Neuronal stem cell (in vitro differentiated cells): ENCODE data around the gene BMAL1.
"Not testable (repeated sequence)": the region's sequence is repeated elsewhere in the genome, so short reads cannot be mapped to it uniquely, and the experiment has no call there.

ENCODE experiments used
- DNase-seq: peaks from one replicate; pipeline ENCODE4 v3.0.0-alpha.2; 2013; ENCODE audit warnings: low spot score
- H2AFZ ChIP-seq: one replicate; pipeline ENCODE4 v1.6.1; 2013; ENCODE audit warnings: mild to moderate bottlenecking, low read length, inconsistent platforms
- H2AK5ac ChIP-seq: 2 replicates; pipeline ENCODE4 v1.6.1; 2013; ENCODE audit warnings: low read depth, mild to moderate bottlenecking, inconsistent platforms, low read length, moderate library complexity, mixed read lengths
- H2BK120ac ChIP-seq: 2 replicates; pipeline ENCODE4 v1.6.1; 2013; ENCODE audit warnings: low read depth, mild to moderate bottlenecking, inconsistent platforms, low read length, moderate library complexity, mixed read lengths
- H2BK12ac ChIP-seq: one replicate; pipeline ENCODE4 v1.6.1; 2013; ENCODE audit warnings: low read length, inconsistent platforms
- H2BK15ac ChIP-seq: 2 replicates; pipeline ENCODE4 v1.6.1; 2013; ENCODE audit warnings: mild to moderate bottlenecking, low read length, inconsistent platforms, mixed read lengths
- H2BK5ac ChIP-seq: one replicate; pipeline ENCODE4 v1.6.1; 2013; ENCODE audit warnings: inconsistent platforms, mild to moderate bottlenecking, low read length, moderate library complexity
- H3K14ac ChIP-seq: one replicate; pipeline ENCODE4 v1.6.1; 2013; ENCODE audit warnings: low read length, inconsistent platforms
- H3K18ac ChIP-seq: 2 replicates; pipeline ENCODE4 v1.6.1; 2013; ENCODE audit warnings: low read length, inconsistent platforms
- H3K23ac ChIP-seq: 2 replicates; pipeline ENCODE4 v1.6.1; 2013; ENCODE audit warnings: low read depth, mild to moderate bottlenecking, mixed read lengths, low read length, inconsistent platforms; ENCODE audit not compliant: poor library complexity
- H3K27ac ChIP-seq: replicated peaks from 3 replicates; pipeline ENCODE4 v1.5.1; 2013; ENCODE audit warnings: low read length, inconsistent platforms
- H3K27me3 ChIP-seq, 3 experiments: 2 replicates each; pipeline ENCODE4 v1.6.1; 2013; ENCODE audit warnings: low read length in 3 of 3, mild to moderate bottlenecking in 2 of 3, inconsistent platforms in 1 of 3, low read depth in 1 of 3, mixed read lengths in 1 of 3, moderate library complexity in 1 of 3; ENCODE audit not compliant: control insufficient read depth in 3 of 3, insufficient read depth in 3 of 3
- H3K36me3 ChIP-seq, 2 donors: replicated peaks in 1 of 2; 2 replicates each; pipeline ENCODE4 v1.6.1; 2013; ENCODE audit warnings: low read length in 2 of 2; ENCODE audit not compliant: control insufficient read depth in 2 of 2, insufficient read depth in 2 of 2
- H3K4ac ChIP-seq: 2 replicates; pipeline ENCODE4 v1.6.1; 2013; ENCODE audit warnings: inconsistent platforms, mild to moderate bottlenecking, low read length, moderate library complexity
- H3K4me1 ChIP-seq, 2 donors: 1 replicate in 1 of 2; 2 replicates in 1 of 2; pipeline ENCODE4 v1.6.1; 2013; ENCODE audit warnings: low read length in 2 of 2, low read depth in 1 of 2; ENCODE audit not compliant: control insufficient read depth in 2 of 2, insufficient read depth in 1 of 2
- H3K4me2 ChIP-seq: one replicate; pipeline ENCODE4 v1.6.1; 2013; ENCODE audit warnings: mild to moderate bottlenecking, low read length, inconsistent platforms; ENCODE audit not compliant: insufficient read depth, poor library complexity, severe bottlenecking
- H3K4me3 ChIP-seq, 2 donors: 2 replicates each; pipeline ENCODE4 v1.5.1; 2013; ENCODE audit warnings: low read length in 2 of 2, mild to moderate bottlenecking in 2 of 2, inconsistent platforms in 1 of 2, moderate library complexity in 1 of 2
- H3K79me1 ChIP-seq: one replicate; pipeline ENCODE4 v1.6.1; 2013; ENCODE audit warnings: low read depth, mild to moderate bottlenecking, inconsistent platforms, low read length, moderate library complexity
- H3K9ac ChIP-seq: one replicate; pipeline ENCODE4 v1.6.1; 2013; ENCODE audit warnings: mild to moderate bottlenecking, low read depth, low read length, inconsistent platforms; ENCODE audit not compliant: poor library complexity
- H3K9me3 ChIP-seq, 2 donors: replicated peaks in 1 of 2; 2 replicates each; pipeline versions ENCODE3 to v1.6.1; 2013; ENCODE audit warnings: low read length in 2 of 2, mild to moderate bottlenecking in 2 of 2, inconsistent platforms in 1 of 2, low read depth in 1 of 2, mixed read lengths in 1 of 2, moderate library complexity in 1 of 2; ENCODE audit not compliant: control insufficient read depth in 2 of 2, insufficient read depth in 1 of 2
- H4K8ac ChIP-seq: one replicate; pipeline ENCODE4 v1.6.1; 2013; ENCODE audit warnings: low read depth, mild to moderate bottlenecking, inconsistent platforms, low read length, moderate library complexity
- H4K91ac ChIP-seq: one replicate; pipeline ENCODE4 v1.6.1; 2013; ENCODE audit warnings: low read length, low read depth, mild to moderate bottlenecking, inconsistent platforms; ENCODE audit not compliant: poor library complexity
- WGBS, 2 donors: extraction: QIAGEN DNeasy Blood & Tissue Kit; methylation state at CpG; one replicate each; pipeline ENCODE4 v1.1.7; 2013; ENCODE audit warnings: missing lambda C conversion rate in 2 of 2, mixed read lengths in 1 of 2; ENCODE audit not compliant: insufficient read length in 2 of 2, insufficient replicate concordance in 1 of 2; ENCODE audit errors: extremely low coverage in 2 of 2; 5-methylcytosine and 5-hydroxymethylcytosine counted together

Gene BMAL1

GRCh38 chr11:13398335-13398734, 120.7 kb downstream of the BMAL1 start:
- H3K23ac ChIP-seq, H3K14ac ChIP-seq, H3K79me1 ChIP-seq, H2BK5ac ChIP-seq, H4K8ac ChIP-seq, H2BK120ac ChIP-seq, H2BK15ac ChIP-seq, H3K4me3 ChIP-seq, H3K4ac ChIP-seq, H3K4me2 ChIP-seq, H4K91ac ChIP-seq, DNase-seq, H3K18ac ChIP-seq, H2BK12ac ChIP-seq, H3K27me3 ChIP-seq, H2AK5ac ChIP-seq, H3K27ac ChIP-seq, H3K9ac ChIP-seq, H2AFZ ChIP-seq, H3K4me1 ChIP-seq: not testable (repeated sequence)
- Histone ChIP-seq H3K36me3 (peaks cover 0 to 28% of the 10 kb centered on the region in 2 donors), H3K9me3 (peaks cover 0 to 14% of the 10 kb centered on the region in 2 donors)

DNA sequence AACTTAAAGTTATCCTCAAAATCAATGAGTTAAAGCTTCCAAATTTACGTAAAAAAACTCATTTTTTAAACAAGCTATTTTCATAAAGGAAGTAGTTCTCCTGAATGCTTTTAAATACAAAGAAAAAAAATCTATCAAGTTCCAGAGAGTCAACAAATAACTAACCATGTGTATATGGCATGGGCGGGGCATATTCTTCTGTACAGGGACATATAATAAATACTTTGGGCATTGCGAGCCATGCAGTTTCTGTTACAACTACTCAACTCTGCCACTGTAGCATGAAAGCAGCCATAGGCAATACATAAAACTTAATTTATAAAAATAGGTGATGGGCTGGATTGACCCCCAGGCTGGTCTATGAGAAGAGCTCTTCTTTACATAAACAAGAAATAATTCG, 127.6 kb downstream of the BMAL1 start:
- no peak overlapping the region for H4K8ac ChIP-seq
- H3K4me2 ChIP-seq = no peak overlapping the region
- no peaks in the 10 kb centered on the region for H3K79me1 ChIP-seq
- no peak overlapping the region for H2BK120ac ChIP-seq
- no peak overlapping the region for H3K14ac ChIP-seq
- H2BK15ac ChIP-seq = no peak overlapping the region
- no peak overlapping the region for H3K18ac ChIP-seq
- no peaks in the 10 kb centered on the region for H3K27me3 ChIP-seq
- H3K36me3 ChIP-seq = peaks cover 0 to 70% of the 10 kb centered on the region in 2 donors
- WGBS, 2 donors = no CpG with 5 or more reads among the region's 4 CpGs
- H3K4ac ChIP-seq = no peak overlapping the region
- H2BK12ac ChIP-seq = no peak overlapping the region
- no peak overlapping the region for H3K27ac ChIP-seq
- no peak overlapping the region for H2BK5ac ChIP-seq
- peaks cover 0 to 14% of the 10 kb centered on the region in 2 donors for H3K9me3 ChIP-seq
- H3K4me3 ChIP-seq = no peak overlapping the region
- H2AFZ ChIP-seq = no peak overlapping the region
- DNase-seq = no peak
- H3K23ac ChIP-seq = no peak overlapping the region
- no peak overlapping the region for H4K91ac ChIP-seq
- no peak overlapping the region for H2AK5ac ChIP-seq
- H3K4me1 ChIP-seq = no peaks in the 10 kb centered on the region
- no peak overlapping the region for H3K9ac ChIP-seq

DNA sequence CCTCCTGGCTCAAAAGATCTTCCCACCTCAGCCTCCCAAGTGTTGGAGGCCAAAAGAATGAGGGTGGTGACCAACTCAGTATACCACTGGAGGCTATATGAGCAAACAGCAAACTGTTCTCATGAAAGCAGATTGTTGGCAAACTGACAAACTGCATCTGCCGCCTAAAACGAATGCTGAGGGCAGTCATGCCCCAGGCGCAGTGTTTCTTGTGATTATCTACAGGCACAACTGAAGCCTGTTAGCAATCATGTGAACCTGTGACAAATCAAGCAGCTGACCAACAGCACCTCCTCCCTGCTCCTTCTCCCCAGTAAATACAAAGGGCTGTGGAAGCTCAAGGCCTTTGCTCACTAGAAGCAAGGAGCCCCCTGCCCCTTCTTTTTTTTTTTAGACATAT, 137.6 kb downstream of the BMAL1 start:
- Histone ChIP-seq H4K8ac (no peak overlapping the region), H3K14ac (no peak overlapping the region), H3K4me2 (no peak overlapping the region), H2BK12ac (no peak overlapping the region), H3K9ac (no peak overlapping the region), H2BK5ac (no peak overlapping the region), H3K36me3 (peaks cover 5 to 63% of the 10 kb centered on the region in 2 donors), H3K4ac (no peak overlapping the region), H3K23ac (no peak overlapping the region), H3K18ac (no peak overlapping the region), H3K4me1 (no peaks in the 10 kb centered on the region), H2AFZ (no peak overlapping the region), H2AK5ac (no peak overlapping the region), H4K91ac (no peak overlapping the region), H2BK15ac (no peak overlapping the region), H3K4me3 (no peak overlapping the region), H3K9me3 (no peaks in the 10 kb centered on the region), H3K27ac (no peak overlapping the region), H3K27me3 (no peaks in the 10 kb centered on the region), H2BK120ac (no peak overlapping the region), H3K79me1 (no peaks in the 10 kb centered on the region)
- DNase-seq = no peak
- no CpG with 5 or more reads among the region's 3 CpGs for WGBS, 2 donors

- H3K4ac ChIP-seq = no peak overlapping the region
- no peak overlapping the region for H2BK15ac ChIP-seq
- peaks cover 0 to 23% of the 10 kb centered on the region in 2 donors for H3K36me3 ChIP-seq
- no peak overlapping the region for H4K91ac ChIP-seq
- no peak overlapping the region for H4K8ac ChIP-seq
- H2BK5ac ChIP-seq = no peak overlapping the region
- H3K23ac ChIP-seq = no peak overlapping the region
- no peak overlapping the region for H2BK120ac ChIP-seq
- H2BK12ac ChIP-seq = no peak overlapping the region
- no peaks in the 10 kb centered on the region for H3K4me1 ChIP-seq
- DNase-seq = no peak
- H3K14ac ChIP-seq = no peak overlapping the region
- WGBS, 2 donors = no CpG with 5 or more reads among the region's 6 CpGs
- H3K79me1 ChIP-seq = no peaks in the 10 kb centered on the region
- no peak overlapping the region for H3K9ac ChIP-seq
- no peak overlapping the region for H2AK5ac ChIP-seq
- no peak overlapping the region for H3K4me2 ChIP-seq
- no peaks in the 10 kb centered on the region for H3K27me3 ChIP-seq
- no peak overlapping the region for H3K27ac ChIP-seq
- H3K4me3 ChIP-seq = no peak overlapping the region
- no peak overlapping the region for H2AFZ ChIP-seq
- no peak overlapping the region for H3K18ac ChIP-seq
- H3K9me3 ChIP-seq = peaks cover 0 to 5% of the 10 kb centered on the region in 2 donors
Observed at GRCh38 chr11:13421561-13421960, 144.0 kb downstream of the BMAL1 start.
